Heart left ventricle (tissue), 16 donors: Measurements from ENCODE around the gene MID1. TPM values are rescaled to one million over a fixed set of nuclear protein-coding genes. Genes with fewer than 3 reads are reported as not detected.

Experiments used
- ATAC-seq, 4 donors: fragments of 200-7000 bp; cut with Tn5 transposase; one replicate each; pipeline ENCODE4 v1.9.1; 2020 to 2022; ENCODE audit warnings: moderate library complexity in 4 of 4, mild to moderate bottlenecking in 3 of 4, moderate number of reproducible peaks in 1 of 4
- DNase-seq, 5 donors: peaks; one replicate each; pipeline ENCODE4 v3.0.0-alpha.2; 2020
- H3K27ac ChIP-seq, 12 donors: fragments of 200-600 bp; sonication (generic) in 4 of 12; one replicate each; pipeline versions ENCODE4 v1.5.0 to v1.8.0; 2016 to 2022; ENCODE audit warnings: mild to moderate bottlenecking in 2 of 12
- H3K27me3 ChIP-seq, 9 donors: fragments of 200-600 bp; sonication (generic) in 2 of 9; one replicate each; pipeline versions ENCODE4 v1.5.1 to v1.8.0; 2016 to 2022; ENCODE audit warnings: mild to moderate bottlenecking in 3 of 9
- H3K36me3 ChIP-seq, 9 donors: fragments of 200-600 bp; sonication (generic) in 2 of 9; one replicate each; pipeline versions ENCODE4 v1.5.0 to v1.8.0; 2018 to 2022; ENCODE audit warnings: mild to moderate bottlenecking in 2 of 9
- H3K4me1 ChIP-seq, 12 donors: fragments of 200-600 bp; sonication (generic) in 4 of 12; one replicate each; pipeline versions ENCODE4 v1.5.0 to v1.8.0; 2016 to 2022; ENCODE audit warnings: mild to moderate bottlenecking in 3 of 12
- H3K4me3 ChIP-seq, 12 donors: fragments of 200-600 bp; sonication (generic) in 4 of 12; one replicate each; pipeline versions ENCODE4 v1.5.0 to v1.8.0; 2017 to 2022; ENCODE audit warnings: mild to moderate bottlenecking in 9 of 12, moderate library complexity in 4 of 12
- H3K9me3 ChIP-seq, 12 donors: fragments of 200-600 bp; sonication (generic) in 4 of 12; one replicate each; pipeline versions ENCODE4 v1.5.0 to v1.8.0; 2016 to 2022; ENCODE audit warnings: mild to moderate bottlenecking in 1 of 12
- CTCF ChIP-seq, 12 donors: fragments of 200-600 bp; sonication (generic) in 4 of 12; IDR thresholded peaks; one replicate each; pipeline versions ENCODE4 v1.5.0 to v1.8.0; 2018 to 2022; ENCODE audit warnings: antibody characterized with exemption in 12 of 12, mild to moderate bottlenecking in 5 of 12
- POLR2A ChIP-seq, 2 donors: fragments of 450-650 bp; IDR thresholded peaks; one replicate each; pipeline ENCODE4 v1.6.1; 2017; ENCODE audit warnings: antibody characterized with exemption in 2 of 2, mild to moderate bottlenecking in 2 of 2, moderate library complexity in 2 of 2
- WGBS, 4 donors: extraction: QIAGEN DNeasy Blood & Tissue Kit in 2 of 4; methylation state at CpG; one replicate each; pipeline versions ENCODE4 v1.1.5 to v1.1.7; 2013 to 2018; 5-methylcytosine and 5-hydroxymethylcytosine counted together
- intact Hi-C, 10 donors: fragments of 100-400 bp; cut with DNase I; formaldehyde crosslinking; loops; one replicate each; pipeline versions ENCODE4 v1.11.1 to v1.14.2; 2022
- polyA plus RNA-seq, 2 donors: library from polyadenylated mRNA; stranded (reverse); fragments of 200-250 nt; gene quantifications; one replicate each; pipeline ENCODE4 v1.2.3, GENCODE V29; 2013
- total RNA-seq, 9 donors: library from RNA; depleted of rRNA in 2 of 9; stranded (reverse); fragments of >200 nt in 2 of 9; fragmentation: NEBNext Ultra II Directional in 3 of 9; extraction: Animal tissue kit (Norgen Biotek cat#: 25700) in 3 of 9; gene quantifications; one replicate each; pipeline versions ENCODE4 v1.1.0 to v1.2.4, GENCODE V29; 2016 to 2023
- donor health status: ischemic (EF 13 %, LVEDD 7.1; RV severe dilation, severe dysfunction).
- donor health status: healthy with polysubstance abuse.
- donor health status: DM: no; HTN: yes; CAD: no.
- donor health status: DM: no; HTN: no; CAD: no.
- donor health status: ischemic (EF 25% LVEDD 6.9; RV normal size, moderate dysfunction).
- donor health status: ischemic (EF 25% LVEDD 5.7; RV mildly dilated, moderate dysfunction).
- donor health status: healthy.
- donor health status: DM: yes; HTN: yes; CAD: no.
- donor health status: ischemic (EF 35%, LVEDD 5.7; RV mildly dilated, moderate dysfunction).
- donor health status: nonischemic (EF 11% LVEDD 7.7; RV severe dilation, severe dysfunction).
- donor health status: DM: yes; HTN: yes; CAD: no.
- donor health status: PGD.
- donor health status: ischemic (EF 29% LVEDD 5.4; RV normal size, mild dysfunction).
- donor health status: nonischemic (EF 23%, LVEDD 6.1; RV moderate dilation, normal function).

The MID1 gene
- total and polyA plus RNA-seq, 11 donors: 1.6 to 18.7 (median 4.8) TPM

- TF ChIP-seq CTCF (IDR thresholded peaks at IDR 0.05): no peak
- no peak for TF ChIP-seq POLR2A (IDR thresholded peaks at IDR 0.05)
- intact Hi-C loops: loop anchor here in 5 of 10 donors (10.0 kb wide), 2 partner anchors 94 to 134 kb away; no protein-coding TSS in a partner anchor
- peaks cover 0 to 39% (median 10%) of the 10 kb centered on the region in 12 donors for H3K4me1 ChIP-seq
- WGBS, 4 donors: 82 to 98% (median 94%) methylated on average over 5 of the region's 5 CpGs
- H3K36me3 ChIP-seq: peaks cover 0 to 11% (median 0%) of the 10 kb centered on the region in 9 donors
- H3K27ac ChIP-seq: no peak overlapping the region
- H3K27me3 ChIP-seq: no peaks in the 10 kb centered on the region
- no peak overlapping the region for H3K4me3 ChIP-seq
- H3K9me3 ChIP-seq: no peaks in the 10 kb centered on the region
- no peak for DNase-seq
- ATAC-seq: no peak
Observed at GRCh38 chrX:10480861-10481260, 139.5 kb downstream of the MID1 start.

GRCh38 chrX:10479508-10479907, 140.9 kb downstream of the MID1 start:
- Histone ChIP-seq H3K27me3 (no peaks in the 10 kb centered on the region), H3K4me3 (no peak overlapping the region), H3K27ac (no peak overlapping the region), H3K4me1 (peaks cover 0 to 27% (median 10%) of the 10 kb centered on the region in 12 donors), H3K36me3 (peaks cover 0 to 11% (median 0%) of the 10 kb centered on the region in 9 donors), H3K9me3 (no peaks in the 10 kb centered on the region)
- WGBS, 4 donors: 76 to 97% (median 89%) methylated on average over 3 of the region's 3 CpGs
- ATAC-seq (no peak), DNase-seq (no peak)
- TF ChIP-seq POLR2A (IDR thresholded peaks at IDR 0.05) (no peak), CTCF (IDR thresholded peaks at IDR 0.05) (no peak)
- intact Hi-C loops: loop anchor here in 1 of 10 donors (10.0 kb wide), 1 partner anchor 115 kb away; no protein-coding TSS in a partner anchor

GRCh38 chrX:10477525-10477924, 142.9 kb downstream of the MID1 start:
- Histone ChIP-seq H3K36me3 (peaks cover 0 to 19% (median 0%) of the 10 kb centered on the region in 9 donors), H3K4me1 (peaks cover 0 to 10% (median 1%) of the 10 kb centered on the region in 12 donors), H3K27me3 (no peaks in the 10 kb centered on the region), H3K4me3 (no peak overlapping the region), H3K27ac (no peak overlapping the region), H3K9me3 (no peaks in the 10 kb centered on the region)
- intact Hi-C loops: loop anchor here in 1 of 10 donors (10.0 kb wide), 1 partner anchor 117 kb away; no protein-coding TSS in a partner anchor
- DNase-seq (no peak), ATAC-seq (peak in 1 of 4 donors; percentile 34)
- TF ChIP-seq CTCF (IDR thresholded peaks at IDR 0.05) (no peak), POLR2A (IDR thresholded peaks at IDR 0.05) (no peak)
- 62 to 88% (median 77%) methylated on average over 3 of the region's 3 CpGs for WGBS, 4 donors

- Histone ChIP-seq H3K4me3 (no peak overlapping the region), H3K4me1 (peaks cover 0 to 9% (median 0%) of the 10 kb centered on the region in 12 donors), H3K36me3 (peaks cover 0 to 23% (median 6%) of the 10 kb centered on the region in 9 donors), H3K27ac (peak overlapping the region in 2 of 12 donors; percentile 5 to 17), H3K9me3 (no peaks in the 10 kb centered on the region), H3K27me3 (no peaks in the 10 kb centered on the region)
- DNase-seq (no peak), ATAC-seq (no peak)
- 71 to 85% (median 78%) methylated on average over 6 of the region's 6 CpGs for WGBS, 4 donors
- TF ChIP-seq CTCF (IDR thresholded peaks at IDR 0.05) (no peak), POLR2A (IDR thresholded peaks at IDR 0.05) (no peak)
- intact Hi-C loops: loop anchor here in 1 of 10 donors (10.0 kb wide), 1 partner anchor 120 kb away; no protein-coding TSS in a partner anchor
Observed at GRCh38 chrX:10474913-10475568, 145.3 kb downstream of the MID1 start.
